ENCODE data around the gene HEYL.

DNA sequence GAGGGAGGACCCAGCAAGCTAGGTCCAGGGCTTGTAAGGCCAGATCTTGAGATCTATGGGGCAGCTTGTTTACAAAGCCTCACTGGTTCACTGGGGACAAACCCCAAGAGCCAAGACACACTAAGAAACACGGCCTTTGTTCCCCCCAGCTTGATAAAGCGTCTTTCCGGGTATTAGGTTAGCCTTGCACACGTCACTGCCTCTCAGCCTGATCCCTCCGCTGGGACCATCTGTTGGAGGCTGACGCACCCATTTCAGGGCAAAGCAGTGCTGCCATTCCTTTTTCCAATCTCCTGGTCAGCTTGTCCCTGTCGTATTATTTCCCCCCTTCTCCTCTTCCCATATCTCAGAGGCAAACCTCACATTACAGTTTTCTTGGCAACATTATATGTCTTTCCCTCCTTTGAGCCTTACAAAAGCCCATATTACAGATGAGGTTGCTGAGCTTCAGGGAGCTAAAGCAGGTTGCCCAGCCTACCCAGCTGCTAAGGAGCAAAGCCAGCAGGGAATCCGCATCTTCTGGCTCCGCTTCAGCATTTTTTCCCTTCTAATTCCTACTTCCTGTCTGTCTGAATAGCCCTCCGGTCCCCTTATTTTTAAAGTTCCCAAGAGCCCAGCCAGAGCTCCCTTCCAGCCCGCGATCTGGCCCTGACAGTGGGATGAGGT is 4.1 kb downstream of the HEYL start:
- TF ChIP-seq, protein P1, sequence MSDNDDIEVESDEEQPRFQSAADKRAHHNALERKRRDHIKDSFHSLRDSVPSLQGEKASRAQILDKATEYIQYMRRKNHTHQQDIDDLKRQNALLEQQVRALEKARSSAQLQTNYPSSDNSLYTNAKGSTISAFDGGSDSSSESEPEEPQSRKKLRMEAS (IDR thresholded peaks at IDR 0.05; ENCODE audit: low read depth, low read length) = no peak
- TF ChIP-seq, protein P2, sequence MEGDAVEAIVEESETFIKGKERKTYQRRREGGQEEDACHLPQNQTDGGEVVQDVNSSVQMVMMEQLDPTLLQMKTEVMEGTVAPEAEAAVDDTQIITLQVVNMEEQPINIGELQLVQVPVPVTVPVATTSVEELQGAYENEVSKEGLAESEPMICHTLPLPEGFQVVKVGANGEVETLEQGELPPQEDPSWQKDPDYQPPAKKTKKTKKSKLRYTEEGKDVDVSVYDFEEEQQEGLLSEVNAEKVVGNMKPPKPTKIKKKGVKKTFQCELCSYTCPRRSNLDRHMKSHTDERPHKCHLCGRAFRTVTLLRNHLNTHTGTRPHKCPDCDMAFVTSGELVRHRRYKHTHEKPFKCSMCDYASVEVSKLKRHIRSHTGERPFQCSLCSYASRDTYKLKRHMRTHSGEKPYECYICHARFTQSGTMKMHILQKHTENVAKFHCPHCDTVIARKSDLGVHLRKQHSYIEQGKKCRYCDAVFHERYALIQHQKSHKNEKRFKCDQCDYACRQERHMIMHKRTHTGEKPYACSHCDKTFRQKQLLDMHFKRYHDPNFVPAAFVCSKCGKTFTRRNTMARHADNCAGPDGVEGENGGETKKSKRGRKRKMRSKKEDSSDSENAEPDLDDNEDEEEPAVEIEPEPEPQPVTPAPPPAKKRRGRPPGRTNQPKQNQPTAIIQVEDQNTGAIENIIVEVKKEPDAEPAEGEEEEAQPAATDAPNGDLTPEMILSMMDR (IDR thresholded peaks at IDR 0.05; ENCODE audit: low read depth, low read length) = no peak

All from NB4 (cell line).